Activated CD4-positive, alpha-beta T cell treated with anti-CD3 and anti-CD28 coated beads, Interleukin-2, amount 50 U/mL, for 48 hours (primary cell): ENCODE results near the gene DSCAML1.
A peak's percentile ranks its signal among the peaks of the same experiment; 100 is the strongest.

ENCODE experiments used
- DNase-seq, 2 experiments: peaks; one replicate each; pipeline ENCODE4 v3.0.0-alpha.2; 2020

Gene DSCAML1

DNA sequence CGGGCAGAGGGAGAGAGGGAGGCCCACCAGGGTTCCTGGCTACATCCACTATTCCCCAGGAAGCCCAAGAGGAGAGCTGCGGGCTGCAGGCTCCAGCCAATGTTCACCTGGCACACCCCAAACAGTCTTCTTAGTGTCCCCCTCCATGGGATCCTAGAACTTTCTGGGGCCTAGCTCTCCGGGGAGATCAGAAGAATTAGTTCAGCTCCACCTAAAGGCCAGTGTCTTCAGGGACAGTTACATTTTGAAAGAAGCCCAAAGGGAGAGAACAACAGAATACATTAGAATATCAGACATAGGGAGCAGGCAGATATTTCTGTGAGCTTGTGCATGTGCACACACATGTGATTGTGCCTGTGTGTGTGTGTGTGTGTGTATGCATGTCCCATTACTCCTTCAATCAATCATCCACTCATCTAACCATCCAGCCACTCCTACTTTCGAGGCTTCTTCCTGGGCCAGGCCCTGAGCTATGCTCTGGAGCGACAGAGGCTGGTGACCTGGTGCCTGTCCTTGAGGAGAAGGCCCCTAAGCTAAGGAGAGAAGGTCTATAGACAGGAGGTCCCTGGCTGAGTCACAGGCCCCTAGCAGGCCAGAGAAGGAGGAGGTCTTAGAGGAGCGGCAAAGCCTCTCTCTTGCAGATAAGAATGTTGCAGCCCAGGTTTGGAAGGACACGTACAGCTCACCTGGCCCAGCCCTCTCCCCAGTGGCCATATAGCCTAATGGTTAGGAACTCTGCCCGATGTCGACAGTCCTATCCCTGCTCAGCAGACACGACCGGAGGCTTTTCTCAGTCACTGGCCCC, 165.5 kb downstream of the DSCAML1 start:
- DNase-seq, result no peak

DNA sequence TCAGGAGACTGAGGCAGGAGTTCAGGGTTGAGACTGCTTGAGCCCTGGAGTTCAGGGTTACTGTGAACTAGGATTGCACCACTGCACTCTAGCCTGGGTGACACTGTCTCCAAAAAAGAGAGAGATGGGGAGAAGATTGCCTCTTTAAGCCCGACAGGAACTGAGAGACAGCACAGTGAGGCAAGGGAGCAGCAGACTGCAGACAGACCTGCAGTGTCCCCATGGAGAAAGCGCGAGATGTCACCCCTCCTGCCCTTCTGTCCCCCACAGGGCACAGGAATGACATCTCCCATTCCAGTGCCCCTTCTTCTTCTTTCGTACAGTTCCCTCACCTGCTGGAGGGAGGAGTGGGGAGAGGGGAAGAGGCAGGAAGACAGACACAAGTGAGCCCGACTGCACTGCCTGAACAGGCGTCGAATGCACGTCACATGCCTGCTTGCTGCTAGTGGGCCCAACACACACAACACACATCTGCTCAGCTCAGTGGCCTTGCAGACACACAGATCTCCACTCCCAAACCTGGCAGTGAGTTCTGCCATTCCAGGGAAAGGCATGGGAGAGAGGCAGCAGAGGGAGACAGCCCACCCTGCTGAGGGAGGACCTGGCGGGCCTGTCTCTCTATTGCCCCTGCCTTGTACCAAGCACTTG, 167.0 kb downstream of the DSCAML1 start:
- DNase-seq, result no peak

DNA sequence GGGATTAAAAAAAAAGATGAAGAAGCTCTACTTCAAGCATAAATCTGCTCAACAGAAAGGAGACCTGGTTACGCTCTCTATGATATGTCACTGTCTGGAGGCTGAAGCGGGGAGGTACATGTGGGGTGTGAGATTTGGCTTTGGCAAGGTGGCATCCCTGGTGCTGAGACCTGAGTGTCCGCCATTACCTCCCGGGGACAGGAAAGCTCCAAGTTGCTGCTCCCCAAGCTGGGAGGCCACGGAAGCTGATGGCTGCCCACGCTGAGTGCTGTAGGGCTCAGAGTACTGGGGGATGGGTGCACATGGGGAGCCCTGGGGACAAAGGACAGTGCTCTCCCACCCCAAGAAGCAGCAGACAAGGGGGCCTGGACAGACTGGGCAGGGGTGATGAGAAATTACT, 167.9 kb downstream of the DSCAML1 start:
- DNase-seq, result no peak

DNA sequence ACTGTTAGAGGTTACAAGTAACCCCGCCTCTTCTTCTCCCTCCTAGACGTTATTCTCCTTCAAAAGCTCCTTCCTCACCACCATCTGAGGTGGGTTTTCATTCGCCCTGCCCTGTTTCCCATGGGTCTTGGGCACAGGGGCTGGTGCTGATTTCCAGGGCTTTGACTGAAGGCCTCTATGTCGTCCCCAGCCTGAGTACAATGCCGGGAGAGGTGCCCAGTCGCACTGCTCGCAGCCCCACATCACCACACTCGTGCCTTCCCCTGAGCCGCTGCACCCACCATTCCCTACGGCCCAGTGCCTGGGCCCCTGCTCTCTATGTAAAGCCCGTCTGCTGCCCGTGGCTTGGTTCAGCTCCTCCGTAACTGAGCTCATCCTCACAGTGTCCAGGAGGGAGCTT, 169.8 kb downstream of the DSCAML1 start:
- DNase-seq, result no peak

DNA sequence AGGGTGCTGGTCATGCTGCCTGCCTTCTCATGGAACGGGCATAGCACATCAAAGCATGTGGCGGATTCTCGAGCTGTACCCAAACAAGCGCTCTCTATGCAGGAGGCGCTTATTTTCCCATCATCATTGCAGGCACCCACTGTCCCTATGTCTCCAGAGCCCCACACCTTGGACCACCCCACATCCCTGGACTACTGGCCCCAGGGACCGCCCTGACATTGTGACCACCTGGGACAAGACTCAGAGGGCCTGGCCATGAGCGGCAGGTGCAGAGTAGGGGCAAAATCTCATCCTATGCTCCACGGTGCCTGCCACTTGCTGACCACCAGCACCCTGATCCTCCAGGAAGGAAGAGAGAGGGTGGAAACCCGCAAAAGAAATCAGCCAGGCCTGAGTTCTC, 170.4 kb downstream of the DSCAML1 start:
- DNase-seq, result no peak

- no peak for DNase-seq
Observed at GRCh38 chr11:117625237-117625636, 171.8 kb downstream of the DSCAML1 start.

GRCh38 chr11:117623831-117624271, 173.2 kb downstream of the DSCAML1 start:
- DNase-seq, result no peak

DNA sequence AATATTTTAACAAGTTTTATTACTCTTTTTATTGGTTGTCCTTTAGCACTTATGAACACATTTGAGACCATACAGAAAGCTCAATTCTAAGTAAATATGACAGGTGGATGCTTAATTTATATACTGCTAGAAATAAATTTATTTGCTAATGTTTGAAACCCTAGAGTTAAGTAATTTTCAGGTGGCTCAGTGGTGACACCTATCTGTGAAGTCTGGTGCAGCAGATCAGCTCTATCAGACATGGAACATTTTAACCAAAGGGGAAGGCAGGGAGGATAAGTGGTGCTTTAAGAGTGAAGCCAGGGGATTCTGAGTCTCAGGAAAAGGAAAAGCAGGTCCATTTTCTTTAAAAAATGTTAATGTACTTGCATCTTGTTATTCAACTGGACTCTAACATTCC, 175.8 kb downstream of the DSCAML1 start:
- DNase-seq, result peak; percentile 23 to 33

- DNase-seq, result no peak
Observed at GRCh38 chr11:117620659-117621058, 176.4 kb downstream of the DSCAML1 start.

- no peak for DNase-seq
Observed at GRCh38 chr11:117620086-117620485, 176.9 kb downstream of the DSCAML1 start.

DNA sequence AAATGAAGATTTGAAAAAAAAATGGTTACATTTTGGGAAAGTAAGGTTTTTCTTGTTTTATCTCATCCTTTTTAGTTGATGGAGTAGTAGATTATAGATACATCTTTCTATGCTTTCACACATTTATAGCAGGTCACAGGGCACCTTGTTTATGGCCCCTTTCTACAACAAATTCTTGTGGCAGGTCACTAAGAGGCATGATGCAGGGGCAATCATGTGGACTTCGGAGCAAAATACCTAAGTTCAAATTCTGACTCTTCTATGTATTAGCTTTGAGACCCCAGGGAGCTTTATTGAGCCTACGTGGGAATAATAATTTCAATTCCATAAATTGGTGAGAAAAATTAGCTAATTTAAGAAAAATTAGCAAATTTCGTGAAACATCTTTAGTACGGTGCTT, 177.4 kb downstream of the DSCAML1 start:
- no peak for DNase-seq

GRCh38 chr11:117618982-117619355, 178.0 kb downstream of the DSCAML1 start:
- DNase-seq, result no peak

- no peak for DNase-seq
Observed at GRCh38 chr11:117618302-117618981, 178.6 kb downstream of the DSCAML1 start.

- no peak for DNase-seq
Observed at GRCh38 chr11:117616979-117617378, 180.0 kb downstream of the DSCAML1 start.

DNA sequence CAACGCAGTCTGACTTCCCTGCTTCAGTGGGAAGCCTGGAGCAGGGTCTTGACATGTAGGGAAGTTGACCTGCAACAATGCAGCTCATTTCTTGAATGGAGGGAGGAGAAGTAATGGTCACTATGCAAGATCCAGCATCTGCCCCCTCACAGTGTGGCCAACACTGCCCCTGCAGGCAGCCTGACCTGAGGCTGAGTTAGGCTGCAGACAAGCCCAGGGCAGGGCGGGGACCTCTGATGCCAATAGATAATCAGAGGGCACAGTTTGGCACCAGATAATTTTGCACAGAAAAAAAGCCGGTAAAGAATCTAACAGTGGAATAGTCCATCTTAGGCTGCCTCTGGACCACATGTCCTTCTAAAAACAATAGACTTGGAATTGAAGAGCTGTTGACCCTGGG, 182.3 kb downstream of the DSCAML1 start:
- DNase-seq, result no peak

DNA sequence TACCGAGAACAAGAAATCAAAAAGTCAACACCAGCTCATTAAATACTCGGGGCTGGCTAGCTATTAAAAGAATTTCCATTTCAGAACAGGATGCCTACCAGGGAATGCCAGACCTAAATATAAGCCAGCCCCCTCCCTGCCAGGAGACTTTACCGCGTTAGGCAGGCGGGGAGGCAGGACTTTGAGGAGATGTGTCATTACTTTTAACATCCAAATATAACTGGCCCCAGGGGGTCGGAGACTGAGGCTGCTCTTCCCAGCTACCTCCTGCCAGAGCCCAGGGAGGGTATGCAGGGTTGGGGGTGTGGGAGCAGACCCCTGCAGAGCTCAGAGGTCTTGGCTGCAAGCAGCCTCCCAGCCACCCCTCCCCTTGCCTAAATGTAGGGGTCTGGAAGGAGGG, 183.5 kb downstream of the DSCAML1 start:
- no peak for DNase-seq

DNA sequence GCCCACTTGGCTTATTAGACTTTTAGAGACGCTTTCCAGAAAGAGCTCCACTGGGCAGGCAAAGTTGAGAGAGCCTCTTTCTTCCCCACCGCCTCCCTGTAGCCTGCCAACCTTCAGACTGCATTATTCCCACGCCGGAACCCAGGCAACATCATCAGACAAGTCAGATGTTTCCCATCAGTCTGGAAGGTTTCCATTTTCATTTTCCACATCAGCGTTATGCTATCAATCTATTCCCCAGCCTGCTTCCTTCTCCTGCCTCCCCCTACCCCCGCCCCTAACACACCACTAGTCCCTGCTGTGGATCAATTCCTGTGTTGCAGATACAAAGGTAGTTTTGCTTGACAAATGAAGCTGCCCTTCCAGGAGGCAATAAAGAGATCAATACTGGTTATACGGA, 184.8 kb downstream of the DSCAML1 start:
- no peak for DNase-seq

GRCh38 chr11:117610901-117611300, 186.1 kb downstream of the DSCAML1 start:
- DNase-seq, result no peak

DNA sequence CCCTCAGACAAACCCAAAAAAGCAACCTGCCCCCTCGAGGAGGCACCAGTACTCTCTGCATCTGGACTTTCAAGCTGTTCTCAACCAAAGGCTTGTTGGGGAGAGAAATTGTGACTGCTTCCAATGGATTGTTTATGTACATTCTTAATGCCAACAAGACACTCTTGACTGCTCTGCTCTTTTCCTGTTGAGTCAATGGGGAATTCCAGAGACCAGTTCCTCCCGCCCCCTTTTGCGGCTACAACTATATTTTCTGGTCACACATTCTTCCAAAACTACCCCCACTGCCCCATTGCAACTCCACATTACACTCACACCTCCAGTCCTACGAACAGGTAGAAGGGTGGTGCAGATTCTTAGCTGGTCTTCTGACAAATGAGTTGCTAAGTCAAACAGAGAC, 187.0 kb downstream of the DSCAML1 start:
- peak; percentile 31 to 51 for DNase-seq

DNA sequence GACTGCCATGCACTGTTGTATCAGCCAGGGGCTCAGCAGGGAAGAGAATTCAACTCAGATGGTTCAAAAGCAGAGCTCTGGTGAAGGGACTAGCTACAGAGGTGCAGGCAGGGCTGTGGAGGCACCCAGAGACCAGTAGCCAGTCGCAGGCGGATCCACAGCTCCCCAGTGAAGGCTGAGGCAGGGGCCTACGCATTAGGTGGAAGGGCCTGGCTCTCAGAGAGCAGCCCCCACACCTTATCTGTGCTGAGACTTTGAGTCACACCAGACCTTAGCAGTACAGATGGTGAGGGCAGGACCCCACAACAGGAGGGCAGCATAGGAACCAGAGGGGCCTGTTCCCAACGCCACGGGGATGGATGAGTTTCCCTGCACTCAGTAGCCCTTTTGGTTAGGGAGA, 189.6 kb downstream of the DSCAML1 start:
- DNase-seq, result no peak

DNA sequence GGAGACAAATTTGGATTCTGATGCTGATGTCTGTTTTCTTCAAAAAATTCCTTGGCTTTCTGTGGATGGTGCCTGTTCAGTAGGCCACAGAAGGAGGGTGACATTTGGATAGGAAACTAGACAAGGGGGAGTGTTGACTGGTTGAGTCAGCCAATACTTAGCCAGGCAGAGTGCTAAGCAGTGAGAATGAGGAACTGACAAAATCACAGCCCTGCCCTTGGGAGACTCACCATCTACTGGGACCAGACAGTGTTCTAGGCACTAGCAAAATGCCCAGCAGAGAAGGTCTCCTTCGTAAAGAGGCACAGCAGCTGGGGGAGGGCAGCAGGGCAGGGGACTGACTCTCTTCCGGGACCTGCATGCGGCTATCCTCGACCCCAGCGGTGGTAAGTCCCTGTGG, 190.2 kb downstream of the DSCAML1 start:
- peak in 1 of 2 experiments; percentile 5 for DNase-seq

DNA sequence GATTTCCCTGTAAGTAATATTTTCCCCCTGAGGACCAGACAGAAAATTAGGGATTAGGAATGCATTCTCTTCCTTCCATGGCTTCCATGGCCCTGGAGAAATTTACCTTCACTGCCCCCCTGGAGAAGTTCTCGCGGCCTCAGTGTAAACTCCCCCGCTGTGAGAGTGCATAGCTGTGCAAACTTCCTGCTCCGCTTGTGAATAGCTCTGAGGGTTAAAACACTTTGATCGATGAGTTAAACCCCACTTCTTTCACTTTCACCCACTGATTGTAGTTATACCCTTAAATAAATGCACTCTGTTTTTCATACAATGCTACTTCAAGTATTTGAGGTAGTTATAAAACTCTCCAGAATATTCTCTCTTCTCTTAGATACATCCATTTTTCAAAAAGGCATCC, 190.8 kb downstream of the DSCAML1 start:
- DNase-seq, result peak in 1 of 2 experiments; percentile 7

GRCh38 chr11:117605331-117605730, 191.7 kb downstream of the DSCAML1 start:
- no peak for DNase-seq
